Astrocyte (in vitro differentiated cells and primary cell): ENCODE measurements around the gene TPO.

Experiments used
- EZH2 ChIP-seq: IDR thresholded peaks from 2 replicates; pipeline ENCODE4 v1.6.1; 2012; ENCODE audit warnings: mild to moderate bottlenecking, low read length, inconsistent platforms; ENCODE audit not compliant: insufficient read depth
- TF ChIP-seq, protein P1 (sequence below): IDR thresholded peaks from 2 replicates; pipeline ENCODE4 v1.5.1; 2011; ENCODE audit warnings: low read depth, mild to moderate bottlenecking, inconsistent platforms, low read length, moderate library complexity; ENCODE audit not compliant: insufficient read depth

DNA sequence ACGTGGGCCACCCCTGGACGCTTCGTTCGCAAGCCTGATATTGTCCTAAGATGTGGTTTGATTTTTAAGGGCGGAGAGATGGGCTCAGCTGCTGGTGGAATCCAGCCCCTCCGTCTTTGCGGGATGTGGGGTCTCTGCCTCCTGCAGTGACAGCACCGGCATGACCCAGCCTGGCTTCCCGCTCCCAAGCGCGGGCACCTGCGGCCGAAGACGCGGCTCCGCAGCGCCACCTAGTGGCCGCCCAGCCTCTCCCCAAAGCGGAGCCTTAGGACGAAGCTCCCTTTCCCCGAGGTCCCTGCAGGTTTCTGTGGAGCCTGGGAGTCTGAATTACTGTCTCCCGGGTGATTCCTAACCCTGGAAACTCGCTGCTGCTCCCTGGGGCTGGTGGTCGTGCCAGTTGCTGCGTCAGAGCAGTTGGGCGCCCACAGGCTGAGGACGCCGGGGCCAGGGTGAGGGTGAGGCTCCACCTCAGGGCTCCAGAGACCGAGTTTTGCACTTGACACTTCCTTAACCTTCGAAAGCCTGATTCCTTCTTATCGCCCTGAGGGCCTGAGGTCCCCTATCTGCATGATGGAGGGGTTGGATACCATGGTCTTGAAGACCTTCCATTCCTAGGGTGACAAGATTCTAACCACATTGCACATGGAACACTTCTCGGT lies 137.5 kb downstream of the TPO start:
- TF ChIP-seq, protein P1, sequence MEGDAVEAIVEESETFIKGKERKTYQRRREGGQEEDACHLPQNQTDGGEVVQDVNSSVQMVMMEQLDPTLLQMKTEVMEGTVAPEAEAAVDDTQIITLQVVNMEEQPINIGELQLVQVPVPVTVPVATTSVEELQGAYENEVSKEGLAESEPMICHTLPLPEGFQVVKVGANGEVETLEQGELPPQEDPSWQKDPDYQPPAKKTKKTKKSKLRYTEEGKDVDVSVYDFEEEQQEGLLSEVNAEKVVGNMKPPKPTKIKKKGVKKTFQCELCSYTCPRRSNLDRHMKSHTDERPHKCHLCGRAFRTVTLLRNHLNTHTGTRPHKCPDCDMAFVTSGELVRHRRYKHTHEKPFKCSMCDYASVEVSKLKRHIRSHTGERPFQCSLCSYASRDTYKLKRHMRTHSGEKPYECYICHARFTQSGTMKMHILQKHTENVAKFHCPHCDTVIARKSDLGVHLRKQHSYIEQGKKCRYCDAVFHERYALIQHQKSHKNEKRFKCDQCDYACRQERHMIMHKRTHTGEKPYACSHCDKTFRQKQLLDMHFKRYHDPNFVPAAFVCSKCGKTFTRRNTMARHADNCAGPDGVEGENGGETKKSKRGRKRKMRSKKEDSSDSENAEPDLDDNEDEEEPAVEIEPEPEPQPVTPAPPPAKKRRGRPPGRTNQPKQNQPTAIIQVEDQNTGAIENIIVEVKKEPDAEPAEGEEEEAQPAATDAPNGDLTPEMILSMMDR, result peak; percentile 70
- TF ChIP-seq EZH2, result no peak
